Measurements from ENCODE around the gene ZNF48.

The ZNF48 gene

GRCh38 chr16:30444231-30445148 is 49.3 kb downstream of the ZNF48 start:
- DNase-seq (ENCODE audit: low spot score): no peak

GRCh38 chr16:30445149-30445407 is 49.9 kb downstream of the ZNF48 start:
- DNase-seq (ENCODE audit: low spot score): no peak

- peak; percentile 95 for DNase-seq (ENCODE audit: low spot score)
Measured at GRCh38 chr16:30445408-30446202, 50.4 kb downstream of the ZNF48 start, which contains the start of gene SEPHS2. SEPHS2 (minus strand) TSS chr16:30445874; CDS start chr16:30445727, 147 bp downstream.

GRCh38 chr16:30446203-30446595 is 51.0 kb downstream of the ZNF48 start:
- DNase-seq (ENCODE audit: low spot score): no peak

- no peak for DNase-seq (ENCODE audit: low spot score)
Measured at GRCh38 chr16:30447512-30448226, 52.4 kb downstream of the ZNF48 start.

- DNase-seq (ENCODE audit: low spot score): no peak
Measured at GRCh38 chr16:30449116-30449435, 53.9 kb downstream of the ZNF48 start.
